SU-DHL-6 (cell line): ENCODE data around the gene MSX2.

ENCODE experiments used
- H2AFZ ChIP-seq: fragments of 200-600 bp; sonication (generic); 2 replicates; pipeline ENCODE4 v1.6.1; 2014; ENCODE audit warnings: low read depth, mild to moderate bottlenecking, moderate library complexity, mixed read lengths, antibody characterized with exemption, low read length; ENCODE audit not compliant: severe bottlenecking
- H3F3A ChIP-seq: fragments of 200-600 bp; shearing (Covaris generic); 2 replicates; pipeline ENCODE4 v1.6.0; 2016; ENCODE audit warnings: antibody characterized with exemption, mild to moderate bottlenecking; ENCODE audit not compliant: insufficient read depth
- H3K27ac ChIP-seq: fragments of 200-600 bp; sonication (generic); 2 replicates; pipeline ENCODE4 v1.5.1; 2016; ENCODE audit warnings: low read depth, mild to moderate bottlenecking, low read length, moderate library complexity, mixed read lengths
- H3K27me3 ChIP-seq: fragments of 200-600 bp; sonication (generic), shearing (Covaris generic); 2 replicates; pipeline ENCODE4 v1.6.0; 2014; ENCODE audit warnings: mild to moderate bottlenecking, low read length
- H3K36me3 ChIP-seq: fragments of 200-600 bp; sonication (generic); 2 replicates; pipeline ENCODE4 v1.6.1; 2014; ENCODE audit warnings: mild to moderate bottlenecking, low read length, mixed read lengths
- H3K4me2 ChIP-seq: fragments of 300-600, 200-600 bp; shearing (Covaris generic), sonication (generic); 2 replicates; pipeline ENCODE4 v1.6.0; 2014; ENCODE audit warnings: low read length, low read depth, mild to moderate bottlenecking; ENCODE audit not compliant: poor library complexity, severe bottlenecking
- H3K4me3 ChIP-seq: fragments of 200-600 bp; sonication (generic); 2 replicates; pipeline ENCODE4 v1.5.1; 2014; ENCODE audit warnings: antibody characterized with exemption, low read length, mild to moderate bottlenecking, mixed read lengths; ENCODE audit not compliant: insufficient read depth, poor library complexity, severe bottlenecking
- H3K79me2 ChIP-seq: fragments of 200-600 bp; sonication (generic); 2 replicates; pipeline ENCODE4 v1.6.1; 2014; ENCODE audit warnings: mild to moderate bottlenecking, low read length, moderate library complexity; ENCODE audit not compliant: insufficient read depth
- H3K9ac ChIP-seq: fragments of 200-600 bp; sonication (generic); 2 replicates; pipeline ENCODE4 v1.7.0; 2014; ENCODE audit warnings: mild to moderate bottlenecking, low read length
- H3K9me2 ChIP-seq: fragments of 200-600 bp; sonication (generic); replicated peaks from 2 replicates; pipeline ENCODE4 v1.6.1; 2014; ENCODE audit warnings: low read length; ENCODE audit not compliant: insufficient read depth
- H3K9me3 ChIP-seq: fragments of 200-600 bp; sonication (generic); 2 replicates; pipeline ENCODE4 v1.6.1; 2014; ENCODE audit warnings: low read length, mixed read lengths; ENCODE audit not compliant: insufficient read depth
- H4K20me1 ChIP-seq: fragments of 200-600 bp; sonication (generic); 2 replicates; pipeline ENCODE4 v1.6.1; 2014; ENCODE audit warnings: low read depth, mild to moderate bottlenecking, antibody characterized with exemption, low read length, moderate library complexity, mixed read lengths
- EZH2phosphoT487 ChIP-seq: fragments of 200-600 bp; sonication (generic), shearing (Covaris generic); conservative IDR thresholded peaks from 2 replicates; pipeline ENCODE4 v1.6.1; 2018; ENCODE audit warnings: mild to moderate bottlenecking, antibody characterized with exemption, low read length, moderate library complexity, mixed read lengths
- TF ChIP-seq, protein P1 (sequence below): fragments of 200-600 bp; sonication (generic); IDR thresholded peaks from one replicate; pipeline ENCODE4 v1.5.1; 2017; ENCODE audit warnings: antibody characterized with exemption, mild to moderate bottlenecking, low read length, moderate library complexity; ENCODE audit not compliant: insufficient read depth, poor library complexity, severe bottlenecking

The MSX2 gene

DNA sequence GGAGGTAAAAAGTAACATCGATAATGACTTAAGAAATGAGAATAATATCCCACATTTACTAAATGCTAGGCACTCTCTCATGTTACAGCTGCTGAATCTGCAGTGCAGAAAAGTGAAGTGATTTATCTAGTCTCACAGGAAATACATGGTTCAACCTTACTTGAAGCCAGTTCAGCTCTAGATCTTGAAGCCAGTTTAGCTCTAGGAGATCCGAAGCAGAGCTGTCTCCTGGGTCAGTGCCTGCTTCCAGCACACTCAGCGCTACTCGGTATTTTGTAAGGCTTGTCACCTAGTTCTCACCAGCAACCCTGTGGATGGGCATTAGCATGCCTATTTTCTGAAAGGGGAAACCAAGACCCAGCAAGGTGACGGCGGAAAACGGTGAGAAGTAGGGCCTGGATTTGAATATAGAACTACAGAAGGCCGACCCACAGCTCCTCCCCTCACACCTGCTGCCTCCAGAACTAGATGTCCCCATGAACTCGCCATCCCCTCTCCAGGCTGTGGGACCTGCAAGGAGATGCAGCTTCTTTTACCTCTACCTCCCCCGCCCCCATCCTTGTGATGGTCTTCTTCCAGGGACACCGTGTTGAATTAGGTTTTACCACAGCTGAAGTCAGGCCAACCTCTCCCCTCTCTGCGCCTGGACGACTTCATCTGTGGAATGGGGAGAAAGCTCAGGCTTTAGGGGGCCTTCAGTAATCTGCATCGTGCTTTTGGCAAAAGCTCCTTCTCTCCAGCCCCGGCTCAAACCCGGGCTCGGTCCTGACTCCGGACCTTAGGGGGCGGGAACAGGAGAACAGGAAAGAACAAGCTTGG is 4.4 kb upstream of the MSX2 start:
- no peak overlapping the region for H3K9ac ChIP-seq
- H3K9me3 ChIP-seq: no peaks in the 10 kb centered on the region
- H2AFZ ChIP-seq: no peak overlapping the region
- no peak overlapping the region for H3K27ac ChIP-seq
- H3K79me2 ChIP-seq: no peaks in the 10 kb centered on the region
- no peaks in the 10 kb centered on the region for H3K36me3 ChIP-seq
- no peaks in the 10 kb centered on the region for H3K9me2 ChIP-seq
- no peaks in the 10 kb centered on the region for H3F3A ChIP-seq
- H4K20me1 ChIP-seq: no peaks in the 10 kb centered on the region
- no peaks in the 10 kb centered on the region for H3K27me3 ChIP-seq
- H3K4me2 ChIP-seq: no peak overlapping the region
- H3K4me3 ChIP-seq: no peak overlapping the region
- TF ChIP-seq, protein P1, sequence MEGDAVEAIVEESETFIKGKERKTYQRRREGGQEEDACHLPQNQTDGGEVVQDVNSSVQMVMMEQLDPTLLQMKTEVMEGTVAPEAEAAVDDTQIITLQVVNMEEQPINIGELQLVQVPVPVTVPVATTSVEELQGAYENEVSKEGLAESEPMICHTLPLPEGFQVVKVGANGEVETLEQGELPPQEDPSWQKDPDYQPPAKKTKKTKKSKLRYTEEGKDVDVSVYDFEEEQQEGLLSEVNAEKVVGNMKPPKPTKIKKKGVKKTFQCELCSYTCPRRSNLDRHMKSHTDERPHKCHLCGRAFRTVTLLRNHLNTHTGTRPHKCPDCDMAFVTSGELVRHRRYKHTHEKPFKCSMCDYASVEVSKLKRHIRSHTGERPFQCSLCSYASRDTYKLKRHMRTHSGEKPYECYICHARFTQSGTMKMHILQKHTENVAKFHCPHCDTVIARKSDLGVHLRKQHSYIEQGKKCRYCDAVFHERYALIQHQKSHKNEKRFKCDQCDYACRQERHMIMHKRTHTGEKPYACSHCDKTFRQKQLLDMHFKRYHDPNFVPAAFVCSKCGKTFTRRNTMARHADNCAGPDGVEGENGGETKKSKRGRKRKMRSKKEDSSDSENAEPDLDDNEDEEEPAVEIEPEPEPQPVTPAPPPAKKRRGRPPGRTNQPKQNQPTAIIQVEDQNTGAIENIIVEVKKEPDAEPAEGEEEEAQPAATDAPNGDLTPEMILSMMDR: no peak
- TF ChIP-seq EZH2phosphoT487: no peak

DNA sequence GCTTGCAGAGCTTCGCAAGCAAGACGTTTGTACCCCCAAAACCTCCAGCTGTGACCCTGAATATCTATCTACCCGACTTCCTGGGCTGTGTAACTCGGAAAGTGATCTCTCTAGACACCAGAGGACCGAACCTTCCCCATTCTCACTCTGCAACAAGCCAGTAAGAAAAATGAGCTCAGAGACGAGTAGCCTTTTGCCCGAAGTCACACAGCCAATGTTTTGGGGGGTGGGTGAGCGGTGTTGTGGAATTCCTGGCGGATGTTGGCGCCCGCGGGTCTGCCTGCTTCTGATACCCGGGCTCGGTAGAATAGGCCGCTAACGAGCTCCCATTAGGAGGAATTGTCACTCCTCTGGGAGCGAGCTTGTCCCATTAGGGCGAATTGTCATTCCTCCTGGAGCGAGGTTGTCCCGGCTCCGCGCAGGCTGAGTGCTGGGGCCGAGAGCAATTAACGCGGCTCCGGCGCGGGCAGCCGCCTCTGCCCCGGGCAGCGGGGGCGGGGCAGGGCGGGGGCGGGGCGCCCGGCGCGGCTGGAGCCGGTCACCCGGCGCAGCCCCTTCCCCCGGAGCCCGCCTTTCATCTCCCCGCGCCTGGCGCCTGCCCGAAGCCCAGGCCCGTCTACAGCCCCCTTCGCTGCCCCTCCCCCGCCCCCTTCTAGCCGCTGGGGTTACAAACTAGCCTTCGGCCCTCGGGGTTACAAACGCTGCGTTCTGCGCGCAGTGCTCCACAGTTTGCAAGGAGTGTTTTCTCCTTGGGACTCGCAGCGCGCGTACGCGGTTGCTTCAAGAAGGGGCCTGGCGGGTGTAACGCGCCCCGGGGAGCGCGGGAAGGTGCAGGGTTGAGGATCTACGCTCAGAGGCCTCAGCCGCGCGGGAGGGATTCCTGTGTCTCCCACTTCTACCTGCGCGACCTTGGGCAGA is 3.5 kb upstream of the MSX2 start:
- Histone ChIP-seq H3K9ac (no peak overlapping the region), H3K27me3 (no peaks in the 10 kb centered on the region), H3K79me2 (no peaks in the 10 kb centered on the region), H3K4me3 (no peak overlapping the region), H4K20me1 (no peaks in the 10 kb centered on the region), H3K9me3 (no peaks in the 10 kb centered on the region), H2AFZ (no peak overlapping the region), H3F3A (no peaks in the 10 kb centered on the region), H3K4me2 (no peak overlapping the region), H3K36me3 (no peaks in the 10 kb centered on the region), H3K27ac (no peak overlapping the region), H3K9me2 (no peaks in the 10 kb centered on the region)
- no peak for TF ChIP-seq EZH2phosphoT487
- TF ChIP-seq, protein P1: no peak

DNA sequence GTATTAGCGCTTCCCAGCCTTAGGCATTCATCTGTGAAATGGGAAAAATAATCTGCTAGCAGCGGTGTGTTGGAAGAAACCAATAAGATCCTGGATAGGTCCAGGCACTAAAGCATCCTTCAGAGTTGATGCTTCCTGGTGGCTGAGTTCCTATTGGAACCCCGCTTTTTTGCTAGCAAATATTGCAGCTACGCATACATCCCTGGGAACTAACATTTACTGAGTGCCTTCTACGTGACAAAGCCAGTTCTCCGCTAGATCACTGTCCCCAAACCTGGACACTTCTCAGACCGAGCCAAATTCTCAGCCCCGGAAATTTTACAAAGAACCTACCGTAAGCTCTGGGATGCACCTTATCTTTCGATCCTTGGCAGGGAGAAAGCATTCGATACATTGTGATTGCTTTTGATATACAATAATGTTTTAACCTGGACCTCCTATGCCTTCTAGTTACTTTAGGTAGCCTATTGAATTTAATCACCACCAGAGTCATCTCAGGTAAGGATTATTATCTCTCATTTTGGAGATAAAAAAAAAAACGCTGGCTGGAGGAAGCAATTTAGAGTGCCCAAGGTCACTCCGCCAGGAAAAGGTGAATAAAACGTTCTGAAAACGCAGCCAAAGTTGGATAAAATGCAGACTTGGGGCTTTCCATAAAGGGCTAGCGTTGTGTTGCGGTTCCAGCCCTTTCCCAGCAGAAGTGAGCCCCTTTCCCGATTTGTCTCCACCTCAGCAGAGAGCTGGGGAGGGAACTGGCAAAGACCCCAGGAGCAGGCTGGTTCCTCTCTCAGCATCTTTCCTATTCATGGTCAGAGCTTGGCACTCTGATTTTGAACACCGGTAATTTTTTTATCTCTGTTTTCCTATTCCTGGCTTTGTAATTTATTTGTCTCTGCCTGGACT is 2.6 kb upstream of the MSX2 start:
- Histone ChIP-seq H3K79me2 (no peaks in the 10 kb centered on the region), H3K36me3 (no peaks in the 10 kb centered on the region), H3K9me2 (no peaks in the 10 kb centered on the region), H3K9ac (no peak overlapping the region), H3K27me3 (no peaks in the 10 kb centered on the region), H3K27ac (no peak overlapping the region), H3F3A (no peaks in the 10 kb centered on the region), H2AFZ (no peak overlapping the region), H3K4me2 (no peak overlapping the region), H4K20me1 (no peaks in the 10 kb centered on the region), H3K9me3 (no peaks in the 10 kb centered on the region), H3K4me3 (no peak overlapping the region)
- no peak for TF ChIP-seq EZH2phosphoT487
- TF ChIP-seq, protein P1: no peak
